GM12801 (cell line): ENCODE measurements around the gene ITPR2.

Experiments
- TF ChIP-seq, protein P1 (sequence below): IDR thresholded peaks from one replicate; pipeline ENCODE4 v1.5.1; 2011; ENCODE audit warnings: control low read depth; ENCODE audit not compliant: insufficient read length; ENCODE audit errors: extremely low read depth

ITPR2 gene

DNA sequence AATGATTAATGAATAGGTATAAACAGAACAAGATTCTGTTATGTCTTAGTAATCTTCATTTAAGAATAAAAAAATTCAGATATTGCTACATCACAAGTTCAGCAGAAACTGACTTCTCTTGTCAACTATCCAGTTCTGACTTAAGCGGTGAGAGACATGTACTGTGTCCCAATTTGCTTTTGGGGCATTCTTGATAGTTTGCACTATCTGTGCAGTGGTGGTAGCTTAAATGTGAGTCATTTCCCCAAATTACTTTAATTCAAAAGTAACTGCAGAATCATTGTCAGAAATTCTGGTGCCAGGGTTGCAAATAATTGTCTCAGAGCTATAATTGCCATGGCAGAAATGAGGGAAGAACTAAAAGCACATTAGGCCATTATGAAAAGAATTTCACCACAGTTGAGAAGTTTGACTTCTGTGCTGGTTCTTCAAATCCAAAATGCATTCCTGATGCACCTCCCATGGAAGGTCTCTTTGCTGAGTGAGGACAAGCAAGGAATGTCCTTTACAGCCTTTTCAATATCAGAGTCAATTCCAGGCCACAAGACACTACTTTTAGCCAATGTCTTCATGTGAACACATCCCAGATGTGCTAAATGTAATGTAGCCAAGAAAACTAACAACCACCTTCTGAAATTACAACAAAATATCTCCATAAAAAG lies 332.9 kb downstream of the ITPR2 start:
- TF ChIP-seq, protein P1, sequence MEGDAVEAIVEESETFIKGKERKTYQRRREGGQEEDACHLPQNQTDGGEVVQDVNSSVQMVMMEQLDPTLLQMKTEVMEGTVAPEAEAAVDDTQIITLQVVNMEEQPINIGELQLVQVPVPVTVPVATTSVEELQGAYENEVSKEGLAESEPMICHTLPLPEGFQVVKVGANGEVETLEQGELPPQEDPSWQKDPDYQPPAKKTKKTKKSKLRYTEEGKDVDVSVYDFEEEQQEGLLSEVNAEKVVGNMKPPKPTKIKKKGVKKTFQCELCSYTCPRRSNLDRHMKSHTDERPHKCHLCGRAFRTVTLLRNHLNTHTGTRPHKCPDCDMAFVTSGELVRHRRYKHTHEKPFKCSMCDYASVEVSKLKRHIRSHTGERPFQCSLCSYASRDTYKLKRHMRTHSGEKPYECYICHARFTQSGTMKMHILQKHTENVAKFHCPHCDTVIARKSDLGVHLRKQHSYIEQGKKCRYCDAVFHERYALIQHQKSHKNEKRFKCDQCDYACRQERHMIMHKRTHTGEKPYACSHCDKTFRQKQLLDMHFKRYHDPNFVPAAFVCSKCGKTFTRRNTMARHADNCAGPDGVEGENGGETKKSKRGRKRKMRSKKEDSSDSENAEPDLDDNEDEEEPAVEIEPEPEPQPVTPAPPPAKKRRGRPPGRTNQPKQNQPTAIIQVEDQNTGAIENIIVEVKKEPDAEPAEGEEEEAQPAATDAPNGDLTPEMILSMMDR, result no peak

DNA sequence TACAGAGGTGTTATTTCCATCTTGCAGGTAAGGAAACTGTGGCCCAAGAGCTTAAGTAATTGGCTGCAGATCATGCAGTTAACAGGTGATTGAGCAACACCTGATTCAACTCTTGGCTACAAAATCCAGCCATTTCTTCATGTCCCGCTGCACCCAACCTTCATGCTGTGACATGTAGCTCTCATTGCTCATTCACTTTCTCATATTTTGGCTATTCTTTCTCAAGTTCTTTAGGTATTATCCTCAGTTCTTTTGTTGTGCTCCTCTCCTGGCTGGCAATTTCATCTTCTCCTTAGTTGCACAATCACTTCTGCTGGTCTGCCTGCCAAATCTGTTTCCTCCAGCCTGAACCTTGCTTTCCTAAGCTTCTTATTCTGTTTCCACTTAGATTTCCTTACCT lies 336.8 kb downstream of the ITPR2 start:
- TF ChIP-seq, protein P1, result no peak

DNA sequence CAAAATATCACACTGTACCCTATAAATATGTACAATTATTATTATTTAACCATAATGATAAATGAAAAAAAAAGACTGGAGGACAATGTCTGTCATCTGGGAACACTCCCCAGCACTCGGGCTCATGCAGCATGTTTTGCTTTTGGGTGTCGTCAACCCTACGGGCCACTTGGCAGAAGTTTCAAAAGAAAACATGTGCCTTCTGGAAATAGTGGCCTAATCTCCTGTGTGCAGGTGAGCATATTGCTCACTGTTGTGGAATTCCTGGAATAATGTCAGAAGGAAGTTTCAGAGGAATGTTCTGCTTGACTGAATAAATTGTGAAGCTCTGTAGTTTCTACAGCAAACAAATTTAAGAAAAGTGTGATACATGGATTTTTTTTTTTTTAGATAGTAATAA lies 339.3 kb downstream of the ITPR2 start:
- TF ChIP-seq, protein P1, result no peak

DNA sequence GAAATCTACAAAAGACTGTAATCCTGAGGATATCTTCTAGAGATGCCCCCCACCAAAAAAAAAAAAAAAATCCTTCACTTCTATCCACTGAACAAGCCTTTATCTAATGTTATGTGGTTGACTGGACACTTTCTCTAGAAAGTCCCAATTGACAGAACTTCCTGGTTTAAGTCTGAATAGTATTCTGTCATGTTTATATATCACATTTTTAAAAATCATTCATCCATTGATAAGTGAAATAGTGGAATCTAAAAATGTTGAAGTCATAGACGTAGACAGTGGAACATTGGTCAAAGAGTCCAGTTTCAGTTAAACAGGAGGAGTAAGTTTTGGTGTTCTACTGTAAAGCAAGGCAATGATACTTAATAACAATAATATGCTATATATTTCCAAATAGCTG lies 340.6 kb downstream of the ITPR2 start:
- TF ChIP-seq, protein P1, result no peak

DNA sequence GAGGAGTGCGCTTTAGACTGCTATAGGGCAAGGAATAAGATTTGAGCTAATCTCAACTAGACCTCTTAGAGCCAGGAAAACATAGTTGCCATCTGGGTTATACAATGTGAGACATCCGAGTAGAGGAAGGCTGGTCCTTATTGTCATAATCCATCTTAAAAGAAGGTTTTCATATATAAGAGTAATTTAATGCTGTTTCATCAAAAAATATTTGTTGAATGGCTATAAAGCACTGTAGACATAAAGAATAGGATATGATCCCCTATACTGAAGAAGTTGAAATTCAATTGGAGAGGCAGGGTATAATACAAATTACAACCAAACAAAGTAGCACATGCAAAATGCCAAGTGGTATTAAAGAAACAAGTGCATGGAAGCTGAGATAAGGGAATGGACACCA lies 343.1 kb downstream of the ITPR2 start:
- TF ChIP-seq, protein P1, result no peak

DNA sequence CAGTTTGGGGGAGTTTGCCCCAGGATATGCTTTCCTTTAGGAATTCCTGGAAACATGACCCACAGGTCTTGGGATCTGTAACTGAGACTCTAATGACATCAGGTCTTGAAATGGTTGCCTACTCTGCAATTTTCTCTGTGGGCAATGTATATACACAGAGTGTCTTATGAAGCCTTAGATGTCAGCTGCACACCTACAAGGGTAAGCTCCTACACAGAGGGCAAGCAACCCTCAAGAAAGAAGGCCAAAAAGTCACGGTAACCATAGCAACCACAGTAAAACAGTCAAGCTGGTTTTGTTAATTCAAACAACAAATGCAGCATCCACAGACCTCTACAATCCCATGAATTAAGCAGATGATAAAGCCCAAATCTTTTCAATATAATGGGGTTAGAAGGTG lies 344.6 kb downstream of the ITPR2 start:
- TF ChIP-seq, protein P1, result no peak

DNA sequence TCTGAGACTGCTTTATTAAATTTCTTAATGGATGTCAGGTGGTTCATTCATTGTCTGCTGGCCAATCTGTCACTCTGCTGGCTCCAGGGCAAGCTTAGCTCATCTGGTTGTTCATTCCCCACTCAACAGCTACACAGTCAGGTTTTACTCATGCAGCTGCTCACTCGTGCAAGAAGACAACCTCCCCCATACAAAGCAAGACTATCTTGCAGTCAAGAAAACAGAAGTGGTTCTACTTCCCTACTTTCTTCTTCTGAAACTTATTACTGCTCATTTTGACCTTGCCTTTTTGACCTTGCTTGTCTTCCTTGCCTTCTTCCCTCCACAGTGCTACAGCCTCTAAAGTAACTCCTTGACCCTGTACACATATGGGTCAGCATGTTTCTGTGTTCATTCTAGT lies 359.7 kb downstream of the ITPR2 start:
- TF ChIP-seq, protein P1, result no peak
